ENCODE measurements around the gene MSI2. TPM values are rescaled to one million over a fixed set of nuclear protein-coding genes. Genes with fewer than 3 reads are reported as not detected.
A peak's percentile ranks its signal among the peaks of the same experiment; 100 is the strongest.

Gene MSI2
- total and polyA plus RNA-seq, 12 donors, result 32.6 to 411 (median 148) TPM

GRCh38 chr17:57286399-57287105 is 30.2 kb downstream of the MSI2 start:
- no peaks in the 10 kb centered on the region for H3K36me3 ChIP-seq (replicated peaks in 1 of 2)
- 47 to 62% (median 59%) methylated on average over 17 of the region's 17 CpGs for WGBS, 4 donors
- intact Hi-C loops (cut with DNase I), result no loop called here
- H3K4me1 ChIP-seq (replicated peaks in 1 of 2), result peaks cover 46 to 72% of the 10 kb centered on the region in 2 donors
- TF ChIP-seq POLR2A (IDR thresholded peaks at IDR 0.05), result peak in 1 of 2 donors; percentile 19
- TF ChIP-seq, protein P1, sequence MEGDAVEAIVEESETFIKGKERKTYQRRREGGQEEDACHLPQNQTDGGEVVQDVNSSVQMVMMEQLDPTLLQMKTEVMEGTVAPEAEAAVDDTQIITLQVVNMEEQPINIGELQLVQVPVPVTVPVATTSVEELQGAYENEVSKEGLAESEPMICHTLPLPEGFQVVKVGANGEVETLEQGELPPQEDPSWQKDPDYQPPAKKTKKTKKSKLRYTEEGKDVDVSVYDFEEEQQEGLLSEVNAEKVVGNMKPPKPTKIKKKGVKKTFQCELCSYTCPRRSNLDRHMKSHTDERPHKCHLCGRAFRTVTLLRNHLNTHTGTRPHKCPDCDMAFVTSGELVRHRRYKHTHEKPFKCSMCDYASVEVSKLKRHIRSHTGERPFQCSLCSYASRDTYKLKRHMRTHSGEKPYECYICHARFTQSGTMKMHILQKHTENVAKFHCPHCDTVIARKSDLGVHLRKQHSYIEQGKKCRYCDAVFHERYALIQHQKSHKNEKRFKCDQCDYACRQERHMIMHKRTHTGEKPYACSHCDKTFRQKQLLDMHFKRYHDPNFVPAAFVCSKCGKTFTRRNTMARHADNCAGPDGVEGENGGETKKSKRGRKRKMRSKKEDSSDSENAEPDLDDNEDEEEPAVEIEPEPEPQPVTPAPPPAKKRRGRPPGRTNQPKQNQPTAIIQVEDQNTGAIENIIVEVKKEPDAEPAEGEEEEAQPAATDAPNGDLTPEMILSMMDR (IDR thresholded peaks at IDR 0.05), result no peak
- no peaks in the 10 kb centered on the region for H3K9me3 ChIP-seq (replicated peaks in 1 of 3)
- DNase-seq, result peak in 2 of 7 donors; percentile 53 to 54
- H3K27me3 ChIP-seq, result no peaks in the 10 kb centered on the region
- H3K4me3 ChIP-seq, result no peak overlapping the region
- peak overlapping the region; percentile 4 to 79 (median 52) for H3K27ac ChIP-seq

- no peak overlapping the region for H3K4me3 ChIP-seq
- no peaks in the 10 kb centered on the region for H3K9me3 ChIP-seq (replicated peaks in 1 of 3)
- no peaks in the 10 kb centered on the region for H3K36me3 ChIP-seq (replicated peaks in 1 of 2)
- 31 to 38% (median 34%) methylated on average over 7 to 10 of the region's 10 CpGs for WGBS, 4 donors
- intact Hi-C loops (cut with DNase I), result no loop called here
- no peaks in the 10 kb centered on the region for H3K27me3 ChIP-seq
- TF ChIP-seq POLR2A (IDR thresholded peaks at IDR 0.05), result peak in 1 of 2 donors; percentile 31
- TF ChIP-seq, protein P1 (IDR thresholded peaks at IDR 0.05), result no peak
- DNase-seq, result peak in 4 of 7 donors; percentile 46 to 62 (median 53)
- H3K27ac ChIP-seq, result peak overlapping the region in 3 of 5 donors; percentile 66 to 84 (median 79)
- peaks cover 36 to 58% of the 10 kb centered on the region in 2 donors for H3K4me1 ChIP-seq (replicated peaks in 1 of 2)
Observed at GRCh38 chr17:57288040-57288772, 31.9 kb downstream of the MSI2 start.

GRCh38 chr17:57288773-57289121 is 32.4 kb downstream of the MSI2 start:
- no peaks in the 10 kb centered on the region for H3K9me3 ChIP-seq (replicated peaks in 1 of 3)
- peak overlapping the region in 3 of 5 donors; percentile 66 to 84 (median 79) for H3K27ac ChIP-seq
- TF ChIP-seq, protein P1 (IDR thresholded peaks at IDR 0.05), result no peak
- no peak for TF ChIP-seq POLR2A (IDR thresholded peaks at IDR 0.05)
- H3K36me3 ChIP-seq (replicated peaks in 1 of 2), result no peaks in the 10 kb centered on the region
- intact Hi-C loops (cut with DNase I), result no loop called here
- H3K4me1 ChIP-seq (replicated peaks in 1 of 2), result peaks cover 36 to 56% of the 10 kb centered on the region in 2 donors
- WGBS, 4 donors, result 50 to 69% (median 55%) methylated on average over 3 of the region's 3 CpGs
- DNase-seq, result no peak
- H3K27me3 ChIP-seq, result no peaks in the 10 kb centered on the region
- H3K4me3 ChIP-seq, result no peak overlapping the region

GRCh38 chr17:57289130-57289529 is 32.8 kb downstream of the MSI2 start:
- WGBS, 4 donors, result 59 to 65% (median 63%) methylated on average over 5 of the region's 5 CpGs
- peak overlapping the region in 3 of 5 donors; percentile 66 to 84 (median 79) for H3K27ac ChIP-seq
- intact Hi-C loops (cut with DNase I), result no loop called here

More at GRCh38 chr17:57289130-57289529, 32.8 kb downstream of the MSI2 start:
- TF ChIP-seq, protein P1 (IDR thresholded peaks at IDR 0.05), result no peak
- TF ChIP-seq POLR2A (IDR thresholded peaks at IDR 0.05), result no peak
- Histone ChIP-seq H3K9me3 (replicated peaks in 1 of 3) (no peaks in the 10 kb centered on the region), H3K36me3 (replicated peaks in 1 of 2) (no peaks in the 10 kb centered on the region), H3K4me1 (replicated peaks in 1 of 2) (peaks cover 36 to 56% of the 10 kb centered on the region in 2 donors), H3K27me3 (no peaks in the 10 kb centered on the region), H3K4me3 (no peak overlapping the region)
- DNase-seq, result no peak

Measured in adrenal gland (tissue), 12 donors.